Measurements from ENCODE around the gene OR2A14. TPM values are rescaled to one million over a fixed set of nuclear protein-coding genes. Genes with fewer than 3 reads are reported as not detected.

The OR2A14 gene, protein sequence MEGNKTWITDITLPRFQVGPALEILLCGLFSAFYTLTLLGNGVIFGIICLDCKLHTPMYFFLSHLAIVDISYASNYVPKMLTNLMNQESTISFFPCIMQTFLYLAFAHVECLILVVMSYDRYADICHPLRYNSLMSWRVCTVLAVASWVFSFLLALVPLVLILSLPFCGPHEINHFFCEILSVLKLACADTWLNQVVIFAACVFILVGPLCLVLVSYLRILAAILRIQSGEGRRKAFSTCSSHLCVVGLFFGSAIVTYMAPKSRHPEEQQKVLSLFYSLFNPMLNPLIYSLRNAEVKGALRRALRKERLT
- total RNA-seq (2021; ENCODE audit: unreplicated experiment), result not detected
- not detected for polyA plus RNA-seq (2012; ENCODE audit: insufficient read length)
- Bru-seq, nascent RNA, result not detected
- not detected for BruChase-seq, experiment 1, labeled RNA remaining after a 2-hour chase
- BruChase-seq, experiment 2, labeled RNA remaining after a 6-hour chase, result not detected
- long read RNA-seq, result 0 reads

GRCh38 chr7:144122876-144123275, at the start of gene OR2A14:
OR2A14 (plus strand) TSS chr7:144123176; CDS start chr7:144129113, 5,937 bp downstream.
- intact Hi-C loops (cut with micrococcal nuclease; ENCODE audit: unreplicated experiment), result no loop called here
- no peak for ATAC-seq

DNA sequence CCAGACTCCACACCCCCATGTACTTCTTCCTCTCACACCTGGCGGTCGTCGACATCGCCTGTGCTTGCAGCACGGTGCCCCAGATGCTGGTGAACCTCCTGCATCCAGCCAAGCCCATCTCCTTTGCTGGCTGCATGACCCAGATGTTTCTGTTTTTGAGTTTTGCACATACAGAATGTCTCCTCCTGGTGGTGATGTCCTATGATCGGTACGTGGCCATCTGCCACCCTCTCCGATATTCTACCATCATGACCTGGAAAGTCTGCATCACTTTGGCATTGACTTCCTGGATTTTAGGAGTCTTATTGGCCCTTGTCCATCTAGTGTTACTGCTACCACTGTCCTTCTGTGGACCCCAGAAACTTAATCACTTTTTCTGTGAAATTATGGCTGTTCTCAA, 48.6 kb upstream of the OR2A14 start:
- H3K27me3 ChIP-seq (ENCODE audit: control insufficient read depth, insufficient read depth, low read length), result no peaks in the 10 kb centered on the region; the same call in 1 of the 2 replicates
- no peaks in the 10 kb centered on the region for H3K9me3 ChIP-seq (ENCODE audit: control insufficient read depth, insufficient read depth, low read depth, low read length)
- in situ Hi-C loops (cut with HindIII; ENCODE audit: low pct_unique_long_range_greater_than_20kb, low sequenced_read_pairs) (no loop called here), intact Hi-C loops (cut with micrococcal nuclease; ENCODE audit: unreplicated experiment) (no loop called here)
- BruUV-seq (replicated peaks), result no TSS peak
- DNase-seq (ENCODE audit: low read depth, low spot score), result no peak
- ChIA-PET POLR2A (no interaction called here), CTCF (no interaction called here)
- H3K27ac ChIP-seq (ENCODE audit: low read length), result no peak overlapping the region
- H3K36me3 ChIP-seq (ENCODE audit: control insufficient read depth, insufficient read depth, low read length), result no peaks in the 10 kb centered on the region
- no peak for TF ChIP-seq POLR2AphosphoS5 (IDR thresholded peaks at IDR 0.05; ENCODE audit: low read depth, low read length)
- TF ChIP-seq, protein P1, sequence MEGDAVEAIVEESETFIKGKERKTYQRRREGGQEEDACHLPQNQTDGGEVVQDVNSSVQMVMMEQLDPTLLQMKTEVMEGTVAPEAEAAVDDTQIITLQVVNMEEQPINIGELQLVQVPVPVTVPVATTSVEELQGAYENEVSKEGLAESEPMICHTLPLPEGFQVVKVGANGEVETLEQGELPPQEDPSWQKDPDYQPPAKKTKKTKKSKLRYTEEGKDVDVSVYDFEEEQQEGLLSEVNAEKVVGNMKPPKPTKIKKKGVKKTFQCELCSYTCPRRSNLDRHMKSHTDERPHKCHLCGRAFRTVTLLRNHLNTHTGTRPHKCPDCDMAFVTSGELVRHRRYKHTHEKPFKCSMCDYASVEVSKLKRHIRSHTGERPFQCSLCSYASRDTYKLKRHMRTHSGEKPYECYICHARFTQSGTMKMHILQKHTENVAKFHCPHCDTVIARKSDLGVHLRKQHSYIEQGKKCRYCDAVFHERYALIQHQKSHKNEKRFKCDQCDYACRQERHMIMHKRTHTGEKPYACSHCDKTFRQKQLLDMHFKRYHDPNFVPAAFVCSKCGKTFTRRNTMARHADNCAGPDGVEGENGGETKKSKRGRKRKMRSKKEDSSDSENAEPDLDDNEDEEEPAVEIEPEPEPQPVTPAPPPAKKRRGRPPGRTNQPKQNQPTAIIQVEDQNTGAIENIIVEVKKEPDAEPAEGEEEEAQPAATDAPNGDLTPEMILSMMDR (IDR thresholded peaks at IDR 0.05), result peak; percentile 16; the same call in 1 of the 2 replicates
- no peak overlapping the region for H3K4me3 ChIP-seq (ENCODE audit: low read depth in 2 of 2, low read length in 2 of 2)
- no peaks in the 10 kb centered on the region for H3K4me1 ChIP-seq (ENCODE audit: control insufficient read depth, insufficient read depth, low read length)
- no peak for ATAC-seq

More at GRCh38 chr7:144122876-144123275, at the start of gene OR2A14:
- TF ChIP-seq SIN3A (IDR thresholded peaks at IDR 0.05; ENCODE audit: borderline replicate concordance, insufficient read depth, low read depth, low read length) (no peak), REST (IDR thresholded peaks at IDR 0.05; ENCODE audit: insufficient read depth in 1 of 2, low read depth in 2 of 2, low read length in 1 of 2) (no peak), POLR2AphosphoS5 (IDR thresholded peaks at IDR 0.05; ENCODE audit: low read depth, low read length) (no peak), TCF7L2 (IDR thresholded peaks at IDR 0.05; ENCODE audit: low read depth, low read length) (no peak)
- TF ChIP-seq, protein P1 (IDR thresholded peaks at IDR 0.05), result no peak
- no TSS peak for BruUV-seq (replicated peaks)
- no peaks in the 10 kb centered on the region for H3K4me1 ChIP-seq (ENCODE audit: control insufficient read depth, insufficient read depth, low read length)
- H3K9me3 ChIP-seq (ENCODE audit: control insufficient read depth, insufficient read depth, low read depth, low read length), result no peaks in the 10 kb centered on the region
- no peaks in the 10 kb centered on the region for H3K27me3 ChIP-seq (ENCODE audit: control insufficient read depth, insufficient read depth, low read length)
- H3K4me3 ChIP-seq (ENCODE audit: low read depth in 2 of 2, low read length in 2 of 2), result no peak within 1 kb of the TSS
- H3K36me3 ChIP-seq (ENCODE audit: control insufficient read depth, insufficient read depth, low read length), result no peaks in the 10 kb centered on the region
- in situ Hi-C loops (cut with HindIII; ENCODE audit: low pct_unique_long_range_greater_than_20kb, low sequenced_read_pairs), result no loop called here
- H3K27ac ChIP-seq (ENCODE audit: low read length), result no peak within 1 kb of the TSS
- POLR2A ChIA-PET, result no interaction called here
- CTCF ChIA-PET, result no interaction called here
- no peak for DNase-seq (ENCODE audit: low read depth, low spot score)
